UCSD-AML1 (cell line): ENCODE data around the gene GALK1.
"Not testable (repeated sequence)": the region's sequence is repeated elsewhere in the genome, so short reads cannot be mapped to it uniquely, and the experiment has no call there.

Source experiments
- DNase-seq: peaks from one replicate; lab custom pipeline; 2025; ENCODE audit not compliant: unreplicated experiment; lab: John Stamatoyannopoulos, UW

The GALK1 gene

GRCh38 chr17:75784473-75785015, 19.6 kb upstream of the GALK1 start, which contains the start of gene UNK:
TSS of gene UNK (plus strand) at chr17:75784806. CDS start at chr17:75784881, 75 bp downstream.
- peak; percentile 98 for DNase-seq

DNA sequence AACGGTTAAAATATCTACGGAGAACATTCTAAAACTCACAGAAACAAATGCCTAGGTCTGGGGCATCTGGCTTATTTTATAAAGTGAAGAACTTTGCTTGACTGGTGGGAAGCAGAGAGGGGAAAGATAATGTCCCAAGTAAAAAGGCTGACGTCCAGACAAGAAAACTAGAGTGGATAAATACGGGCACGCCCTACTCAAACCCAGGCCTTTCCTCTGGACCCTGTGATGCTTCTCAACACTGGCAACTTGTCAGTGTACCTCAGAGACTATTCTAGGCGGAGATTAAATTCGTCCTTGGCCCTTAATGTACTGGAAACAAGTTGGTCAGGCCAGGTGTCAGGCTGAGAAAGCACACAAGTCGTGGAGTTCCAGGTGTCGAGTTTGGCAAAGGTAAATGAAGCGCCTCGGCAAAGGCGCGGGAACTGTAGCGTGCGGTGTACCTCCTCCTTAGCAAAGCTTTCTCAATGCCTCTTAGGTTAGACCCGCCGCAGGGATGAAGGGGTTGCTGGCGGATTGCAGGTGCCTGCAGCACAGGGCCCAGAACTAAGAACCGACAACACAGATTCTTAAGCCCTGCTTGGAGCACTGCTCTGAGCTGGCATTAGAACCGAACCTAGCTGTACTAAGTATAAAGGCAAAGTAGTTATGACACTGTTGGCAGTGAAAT, 18.9 kb upstream of the GALK1 start:
- DNase-seq = no peak

DNA sequence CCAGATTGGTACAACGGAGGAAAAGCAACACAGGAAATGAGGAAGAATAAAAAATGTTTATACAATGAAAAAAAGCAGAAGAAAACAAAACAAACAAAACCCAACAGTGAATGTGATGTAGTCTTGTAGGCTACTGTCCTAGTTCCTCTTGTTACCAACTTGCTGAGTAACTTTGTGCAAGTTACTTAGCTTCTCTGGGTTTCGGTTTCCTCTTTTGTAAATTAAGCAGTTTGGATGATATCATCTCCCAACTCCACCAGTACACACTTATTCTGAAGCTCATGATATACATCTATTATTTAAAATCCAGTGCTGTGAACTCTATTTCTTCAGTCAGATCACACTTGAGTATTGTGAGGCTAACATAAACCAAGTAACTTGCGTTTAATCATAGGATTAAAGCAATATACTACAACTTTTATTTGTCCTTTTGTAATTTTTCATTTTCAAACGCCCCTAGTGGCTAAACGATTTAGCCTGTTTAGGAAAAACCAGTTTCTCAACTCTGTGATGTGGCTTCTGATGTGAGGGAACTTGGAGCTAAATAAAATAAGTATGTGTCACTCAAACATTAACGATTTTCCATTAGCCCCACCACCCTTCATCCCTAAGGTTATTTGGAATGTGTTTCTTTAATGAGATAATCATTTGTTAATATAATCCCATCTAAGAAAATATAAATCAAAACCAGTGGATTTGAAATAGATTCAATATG, 18.2 kb upstream of the GALK1 start:
- DNase-seq = no peak

- no peak for DNase-seq
Measured at GRCh38 chr17:75779987-75780889, 15.2 kb upstream of the GALK1 start.

GRCh38 chr17:75779250-75779986, 14.4 kb upstream of the GALK1 start:
- peak; percentile 96 for DNase-seq

DNA sequence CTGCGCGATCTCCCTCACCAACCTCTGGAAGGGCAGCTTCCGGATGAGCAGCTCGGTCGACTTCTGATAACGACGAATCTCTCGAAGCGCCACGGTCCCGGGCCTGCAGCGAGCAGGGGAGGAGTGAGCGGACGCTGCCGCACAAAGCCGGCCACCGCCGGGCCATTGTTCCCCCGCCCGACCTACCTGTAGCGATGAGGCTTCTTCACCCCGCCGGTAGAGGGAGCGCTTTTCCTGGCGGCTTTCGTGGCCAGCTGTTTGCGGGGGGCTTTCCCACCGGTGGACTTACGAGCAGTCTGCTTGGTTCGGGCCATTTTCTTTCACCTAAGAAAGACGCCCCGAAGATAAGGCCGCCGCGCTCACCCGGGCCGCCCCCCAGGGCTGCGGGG, 13.9 kb upstream of the GALK1 start:
- peak; percentile 80 for DNase-seq

DNA sequence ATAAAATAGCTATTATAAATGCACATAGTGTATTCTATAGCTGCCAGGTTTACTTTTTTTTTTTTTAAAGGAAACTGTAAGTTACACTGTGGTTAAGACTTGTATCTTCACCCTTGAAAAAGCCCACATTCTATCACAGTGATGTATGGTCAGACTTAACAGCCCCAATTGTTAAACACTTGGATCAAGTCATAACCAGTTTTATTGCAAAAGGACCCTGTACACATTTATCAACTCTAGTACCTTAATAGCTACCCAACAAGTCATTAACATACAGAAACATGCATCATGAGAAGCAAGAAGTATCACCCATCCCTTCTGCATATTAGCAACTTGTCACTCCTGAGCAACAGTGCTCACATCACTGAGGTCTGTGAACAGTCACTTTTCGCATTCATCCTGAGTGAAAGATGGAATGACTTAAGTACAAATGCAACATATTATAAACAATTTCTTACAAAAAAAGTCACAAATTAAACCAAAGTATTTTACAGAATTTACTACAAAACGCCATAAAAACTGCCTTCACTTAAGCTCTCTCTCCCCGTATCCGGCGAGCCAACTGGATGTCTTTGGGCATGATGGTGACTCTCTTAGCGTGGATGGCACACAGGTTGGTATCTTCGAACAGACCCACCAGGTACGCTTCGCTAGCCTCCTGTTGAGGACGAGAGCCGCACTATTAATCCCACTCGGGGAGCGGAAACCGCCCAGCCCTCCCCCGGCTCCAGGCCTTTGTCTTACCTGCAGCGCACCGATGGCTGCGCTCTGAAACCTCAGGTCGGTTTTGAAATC, 13.3 kb upstream of the GALK1 start:
- not testable (repeated sequence) for DNase-seq

DNA sequence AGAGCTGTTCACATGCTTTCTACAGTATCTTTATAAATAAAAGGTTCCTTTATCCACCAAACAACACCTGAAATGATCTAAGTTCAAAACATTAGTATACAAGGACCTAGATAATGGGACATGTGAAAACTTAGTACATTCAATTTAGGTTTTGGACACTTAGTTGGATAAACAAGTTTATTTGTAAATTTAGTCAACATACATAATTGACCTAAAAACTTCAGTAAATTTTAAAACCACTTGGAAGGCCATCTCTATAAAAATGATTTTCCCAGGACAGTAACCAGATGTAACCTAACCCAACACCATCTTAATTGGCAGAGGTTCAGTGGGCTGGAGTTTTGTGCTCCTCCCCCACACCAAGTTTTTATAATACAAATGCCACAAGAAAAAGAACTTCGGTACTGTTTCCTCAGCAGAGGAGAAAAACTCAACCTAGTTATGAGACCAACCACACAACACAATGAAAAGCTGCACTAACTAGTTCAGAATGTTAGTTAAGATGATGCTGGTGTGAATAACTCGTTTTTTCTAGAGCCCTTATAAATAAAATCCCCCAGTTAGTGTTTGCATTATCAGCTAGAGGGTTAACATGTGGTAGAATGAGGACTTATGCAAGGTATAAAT, 12.4 kb upstream of the GALK1 start:
- DNase-seq = no peak

DNA sequence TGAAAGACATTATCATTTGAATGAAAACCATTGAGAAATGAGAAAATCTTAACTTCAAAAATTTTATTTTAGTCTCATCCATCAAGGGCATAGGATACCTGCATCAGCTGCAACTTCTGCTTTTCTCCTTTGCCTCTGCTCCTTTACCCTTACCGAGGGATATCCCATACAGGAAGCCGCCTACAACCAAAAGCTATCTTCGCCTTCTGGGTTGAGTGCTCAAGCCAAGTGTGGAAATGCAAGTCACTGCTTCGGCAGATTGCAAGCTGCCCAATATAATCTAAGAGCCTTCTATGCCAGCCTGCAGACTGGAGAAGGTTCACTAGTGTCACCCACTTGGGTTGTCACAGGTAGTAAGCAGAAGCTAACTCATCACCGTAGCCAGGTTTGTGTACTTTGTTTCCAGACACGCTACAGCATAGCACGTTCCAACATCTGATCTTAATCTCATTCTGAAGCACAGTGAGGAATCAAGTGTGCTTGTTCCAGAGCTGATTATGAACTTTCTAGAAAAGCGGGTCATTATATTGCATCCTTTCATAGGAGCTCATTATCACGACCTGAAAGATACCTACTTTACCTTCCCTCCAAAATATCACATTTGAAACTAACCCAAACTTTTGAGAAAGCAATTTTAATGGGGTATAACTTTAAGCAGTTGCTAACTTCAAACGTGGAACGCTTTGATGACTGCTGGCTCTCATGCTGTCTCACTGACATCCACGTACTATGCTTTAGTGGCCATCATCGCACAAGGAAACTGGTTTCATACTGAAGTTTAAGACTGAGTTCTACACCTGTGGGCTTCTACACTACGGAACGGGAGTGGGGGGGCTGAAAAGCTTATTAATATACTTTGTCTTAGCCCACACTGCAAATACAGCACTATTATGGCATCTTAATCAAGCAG, 11.6 kb upstream of the GALK1 start:
- peak; percentile 44 for DNase-seq

- DNase-seq = no peak
Measured at GRCh38 chr17:75774991-75775668, 10.1 kb upstream of the GALK1 start.

GRCh38 chr17:75774471-75774990, 9.5 kb upstream of the GALK1 start:
- no peak for DNase-seq

DNA sequence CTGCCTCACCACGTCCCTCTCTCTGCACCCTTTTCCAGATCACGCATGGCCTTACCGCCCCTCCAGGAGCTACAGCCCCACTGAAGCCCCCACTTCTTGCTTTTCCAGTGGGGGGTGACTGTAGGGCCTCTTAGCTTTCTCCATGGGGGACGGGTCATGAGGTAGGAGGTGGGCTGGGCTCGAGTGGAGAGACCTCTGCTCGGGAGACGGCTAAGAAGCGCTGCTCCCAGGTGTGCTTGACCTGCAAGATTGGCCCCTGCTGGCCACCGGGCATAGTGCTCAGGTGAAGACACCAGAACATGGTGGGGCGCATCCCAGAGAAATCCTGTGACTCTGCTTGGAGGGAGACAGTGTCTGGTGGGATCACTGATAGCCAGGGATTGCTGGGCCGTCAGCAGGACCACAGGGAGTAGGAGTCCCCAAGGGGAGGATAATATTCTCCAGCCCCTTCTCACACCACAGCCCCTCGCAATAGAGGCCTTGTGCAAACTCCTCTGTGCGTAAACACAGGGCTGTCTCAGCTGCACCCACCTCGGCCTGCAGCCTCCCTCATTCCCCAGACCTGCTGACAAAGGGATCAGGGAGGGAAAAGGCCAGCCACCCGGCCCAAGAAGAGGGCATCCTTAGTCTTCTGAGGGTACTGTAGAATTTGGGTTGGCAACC, 8.9 kb upstream of the GALK1 start:
- DNase-seq = no peak

DNA sequence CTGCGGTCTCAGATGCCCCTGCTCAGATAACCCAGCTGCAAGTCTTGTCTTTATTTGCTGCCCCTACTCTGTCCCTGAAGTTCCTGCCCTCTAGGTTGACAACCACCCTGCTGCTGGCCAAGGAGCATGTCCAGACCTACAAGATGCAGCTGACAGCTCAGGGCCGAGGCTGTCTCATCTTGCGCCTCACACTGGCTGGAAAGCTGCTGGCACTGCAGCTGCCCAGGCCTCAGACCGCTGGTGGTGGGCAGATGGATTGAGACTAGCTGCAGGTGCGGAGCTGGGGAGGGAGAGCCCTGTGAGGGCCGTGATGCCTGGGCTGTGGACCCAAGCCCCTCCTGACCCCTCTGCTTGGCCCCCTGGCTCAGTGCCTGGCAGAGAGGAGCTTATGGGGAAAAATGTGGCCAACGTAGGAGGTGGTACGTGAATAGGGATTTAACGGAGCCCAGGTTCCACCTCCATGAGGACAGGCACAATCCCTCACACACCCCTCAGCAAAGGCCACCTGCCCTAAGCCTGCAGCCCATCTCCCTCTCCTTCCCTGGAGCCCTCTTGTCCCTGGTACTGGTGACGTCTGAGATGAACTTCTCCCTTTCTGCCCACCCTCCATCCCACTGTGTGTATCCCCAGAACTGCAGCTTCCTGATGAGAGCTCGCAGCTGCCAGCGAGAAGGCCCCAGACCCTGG, 8.3 kb upstream of the GALK1 start:
- no peak for DNase-seq

GRCh38 chr17:75771334-75772281, 6.6 kb upstream of the GALK1 start:
- no peak for DNase-seq

DNA sequence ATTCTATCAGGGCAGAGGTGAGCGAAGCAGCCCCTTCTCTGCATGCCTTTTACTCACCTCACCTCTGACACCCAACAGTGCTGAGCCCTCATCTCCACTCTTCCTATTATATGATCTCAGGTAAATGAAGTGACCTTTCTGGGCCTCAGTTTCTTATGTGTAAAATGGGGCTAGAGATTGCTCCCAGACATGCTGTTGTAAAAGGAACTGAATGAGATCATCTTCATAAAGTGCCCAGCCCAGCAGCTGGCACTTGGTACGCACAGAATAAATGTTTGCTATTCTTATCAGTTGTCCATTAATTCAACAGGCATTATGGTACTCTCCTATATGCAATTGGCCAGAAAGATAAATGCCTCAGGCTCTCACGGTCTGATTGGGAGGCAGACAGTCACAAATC, 4.5 kb upstream of the GALK1 start:
- no peak for DNase-seq
